GM23338 (cell line): Measurements from ENCODE around the gene AKAP1. TPM values are rescaled to one million over a fixed set of nuclear protein-coding genes. Genes with fewer than 3 reads are reported as not detected.

ENCODE experiments used
- ATAC-seq: fragments of 200-7000 bp; cut with Tn5 transposase; 3 replicates; pipeline ENCODE4 v1.9.1; 2020
- DNase-seq: peaks from one replicate; pipeline ENCODE4 v3.0.0-alpha.2; 2015; ENCODE audit warnings: low spot score
- H2AFZ ChIP-seq: fragments of 200-600 bp; sonication (generic); 2 replicates; pipeline ENCODE4 v1.8.0; 2016; ENCODE audit warnings: antibody characterized with exemption, mild to moderate bottlenecking, moderate library complexity
- H3F3A ChIP-seq: fragments of 200-600 bp; sonication (generic); replicated peaks from 2 replicates; pipeline ENCODE4 v1.8.0; 2017; ENCODE audit warnings: antibody characterized with exemption, mixed run types, low read depth
- H3K27ac ChIP-seq: fragments of 200-600 bp; sonication (generic); 2 replicates; pipeline ENCODE4 v1.6.1; 2016; ENCODE audit warnings: low read depth
- H3K27me3 ChIP-seq: fragments of 200-600 bp; sonication (generic); 2 replicates; pipeline ENCODE4 v1.8.0; 2016; ENCODE audit warnings: mild to moderate bottlenecking, mixed run types, moderate library complexity; ENCODE audit not compliant: insufficient read depth
- H3K36me3 ChIP-seq: fragments of 200-600 bp; sonication (generic); 2 replicates; pipeline ENCODE4 v1.8.0; 2016; ENCODE audit warnings: mild to moderate bottlenecking; ENCODE audit not compliant: insufficient read depth
- H3K4me1 ChIP-seq: fragments of 200-600 bp; sonication (generic); 2 replicates; pipeline ENCODE4 v1.8.0; 2016; ENCODE audit warnings: mild to moderate bottlenecking, moderate library complexity; ENCODE audit not compliant: insufficient read depth
- H3K4me2 ChIP-seq: fragments of 200-600 bp; sonication (generic); 2 replicates; pipeline ENCODE4 v1.7.1; 2017; ENCODE audit warnings: mixed run types
- H3K4me3 ChIP-seq: fragments of 200-600 bp; sonication (generic); 2 replicates; pipeline ENCODE4 v1.6.1; 2016; ENCODE audit warnings: mixed run types
- H3K79me2 ChIP-seq: fragments of 200-600 bp; sonication (generic); replicated peaks from 2 replicates; pipeline ENCODE4 v1.8.0; 2017; ENCODE audit warnings: mild to moderate bottlenecking; ENCODE audit not compliant: insufficient read depth
- H3K9me2 ChIP-seq: fragments of 200-600 bp; sonication (generic); 2 replicates; pipeline ENCODE4 v1.8.0; 2017; ENCODE audit not compliant: insufficient read depth
- H4K20me1 ChIP-seq: fragments of 200-600 bp; sonication (generic); replicated peaks from 2 replicates; pipeline ENCODE4 v1.8.0; 2017; ENCODE audit warnings: mild to moderate bottlenecking; ENCODE audit not compliant: insufficient read depth
- H3K27ac Mint-ChIP-seq: 2 replicates; pipeline ENCODE4 v1.8.0; 2020; ENCODE audit warnings: inconsistent platforms, mild to moderate bottlenecking, moderate library complexity, mixed read lengths
- H3K27me3 Mint-ChIP-seq: 3 replicates; pipeline ENCODE4 v1.8.0; 2022; ENCODE audit warnings: low read depth, mild to moderate bottlenecking, moderate library complexity, mixed read lengths, inconsistent platforms; ENCODE audit not compliant: insufficient read depth, poor library complexity
- H3K36me3 Mint-ChIP-seq: 3 replicates; pipeline ENCODE4 v1.8.0; 2021; ENCODE audit warnings: low read depth, mild to moderate bottlenecking, inconsistent platforms, moderate library complexity, mixed read lengths
- H3K4me1 Mint-ChIP-seq: 3 replicates; pipeline ENCODE4 v1.8.0; 2020; ENCODE audit warnings: mild to moderate bottlenecking, inconsistent platforms, mixed read lengths
- H3K4me3 Mint-ChIP-seq: 3 replicates; pipeline ENCODE4 v1.8.0; 2021; ENCODE audit warnings: moderate library complexity, mild to moderate bottlenecking, inconsistent platforms, mixed read lengths
- H3K9me3 Mint-ChIP-seq: 3 replicates; pipeline ENCODE4 v1.8.0; 2020; ENCODE audit warnings: moderate library complexity, mild to moderate bottlenecking, inconsistent platforms, mixed read lengths
- EZH2 ChIP-seq: fragments of 200-600 bp; sonication (generic); IDR thresholded peaks from one replicate; pipeline ENCODE4 v1.8.0; 2017; ENCODE audit warnings: antibody characterized with exemption, mild to moderate bottlenecking, low read depth; ENCODE audit not compliant: unreplicated experiment
- NANOG ChIP-seq: IDR thresholded peaks from 2 replicates; pipeline ENCODE4 v1.6.1; 2016; ENCODE audit warnings: antibody characterized with exemption, borderline replicate concordance
- POLR2AphosphoS5 ChIP-seq: IDR thresholded peaks from 2 replicates; pipeline ENCODE4 v1.6.1; 2016; ENCODE audit warnings: antibody characterized with exemption, low read depth
- ZNF114 ChIP-seq: fragments of 250-450 bp; sonication (Bioruptor Pico); IDR thresholded peaks from 2 replicates; pipeline ENCODE4 v1.5.0; 2020; ENCODE audit warnings: mild to moderate bottlenecking, moderate library complexity
- ZNF331 ChIP-seq: fragments of 250-450 bp; sonication (Bioruptor Pico); IDR thresholded peaks from 2 replicates; pipeline ENCODE4 v1.5.0; 2020; ENCODE audit warnings: low read depth, mild to moderate bottlenecking, moderate library complexity
- polyA plus RNA-seq: library from polyadenylated mRNA; unstranded; fragments of >200 nt; fragmentation: Nextera tagmentation; extraction: Ambion mirVana; gene quantifications from 2 replicates; pipeline ENCODE4 v1.2.1, GENCODE V29; 2016
- total RNA-seq: library from RNA; depleted of rRNA; stranded (reverse); fragments of >200 nt; shearing (Covaris generic); gene quantifications from 2 replicates; pipeline ENCODE4 v1.2.3, GENCODE V29; 2014
- TF ChIP-seq, protein P1 (sequence below), 2 experiments: fragments of 200-600 bp in 1 of 2; sonication (generic) in 1 of 2; conservative IDR thresholded peaks; 2 replicates each; pipeline versions ENCODE4 v1.5.1 to v1.6.1; 2016 to 2017; ENCODE audit warnings: antibody characterized with exemption in 2 of 2, low read depth in 2 of 2, mild to moderate bottlenecking in 2 of 2, moderate library complexity in 1 of 2
- TF ChIP-seq, protein P2 (sequence below): fragments of 250-450 bp; sonication (Bioruptor Pico); IDR thresholded peaks from 2 replicates; pipeline ENCODE4 v1.5.0; 2020; ENCODE audit warnings: mild to moderate bottlenecking, moderate library complexity

AKAP1 gene
- total and polyA plus RNA-seq, 2 experiments from 2014 or later, result 19.6 to 45.9 TPM

DNA sequence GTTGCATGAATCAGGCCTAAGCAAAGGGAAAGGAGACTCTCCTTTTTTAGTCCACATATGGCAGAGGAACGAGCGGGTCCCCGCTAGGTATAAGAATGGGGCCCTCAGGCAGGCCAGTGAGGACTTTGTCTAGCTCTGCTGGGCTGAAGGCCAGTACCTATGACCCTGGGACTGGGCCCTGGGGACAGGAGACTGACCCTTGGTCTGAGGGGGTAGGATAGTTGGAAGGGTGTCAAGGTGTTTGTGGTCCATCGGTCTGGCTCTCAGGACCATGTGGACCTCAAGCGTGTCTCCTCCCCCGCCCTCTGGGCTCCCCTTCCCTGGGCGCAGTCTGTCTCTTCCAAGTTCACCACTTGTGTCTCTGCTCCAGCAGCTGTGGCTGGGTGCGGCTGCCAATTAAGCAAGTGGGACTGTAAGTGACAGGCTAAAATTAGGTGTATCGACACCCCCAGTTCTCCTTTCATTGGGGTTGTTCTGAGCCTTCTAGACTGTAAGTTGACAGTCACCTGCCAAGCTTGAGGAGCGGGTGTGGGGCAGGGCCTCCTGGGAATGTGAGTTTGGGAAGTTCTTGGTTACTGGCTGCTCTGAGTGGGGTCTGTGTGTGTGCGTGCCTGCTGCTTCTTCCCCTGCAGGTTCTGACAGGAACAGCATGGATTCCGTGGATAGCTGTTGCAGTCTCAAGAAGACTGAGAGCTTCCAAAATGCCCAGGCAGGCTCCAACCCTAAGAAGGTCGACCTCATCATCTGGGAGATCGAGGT is 24.5 kb downstream of the AKAP1 start:
- Histone ChIP-seq H4K20me1 (no peaks in the 10 kb centered on the region; the same call in 1 of the 2 replicates), H3K27me3 (no peaks in the 10 kb centered on the region), H3K27ac (no peak overlapping the region), H3K36me3 (peaks cover 4% of the 10 kb centered on the region), H3K4me3 (no peak overlapping the region), H3K4me2 (no peak overlapping the region), H3K79me2 (peaks cover 15% of the 10 kb centered on the region), H3K4me1 (peaks cover 10% of the 10 kb centered on the region), H3F3A (no peaks in the 10 kb centered on the region), H2AFZ (no peak overlapping the region), H3K9me2 (no peaks in the 10 kb centered on the region)
- peaks cover 38% of the 10 kb centered on the region for H3K36me3 Mint-ChIP-seq
- H3K4me1 Mint-ChIP-seq, result peaks cover 40% of the 10 kb centered on the region
- H3K27ac Mint-ChIP-seq, result peak overlapping the region; percentile 46; the same call in 1 of the 2 replicates
- no peak overlapping the region; the same call in 2 of the 3 replicates for H3K4me3 Mint-ChIP-seq
- no peaks in the 10 kb centered on the region; the same call in 2 of the 3 replicates for H3K9me3 Mint-ChIP-seq
- peaks cover 11% of the 10 kb centered on the region for H3K27me3 Mint-ChIP-seq
- DNase-seq, result peak; percentile 63
- no peak for TF ChIP-seq NANOG
- TF ChIP-seq, protein P1, sequence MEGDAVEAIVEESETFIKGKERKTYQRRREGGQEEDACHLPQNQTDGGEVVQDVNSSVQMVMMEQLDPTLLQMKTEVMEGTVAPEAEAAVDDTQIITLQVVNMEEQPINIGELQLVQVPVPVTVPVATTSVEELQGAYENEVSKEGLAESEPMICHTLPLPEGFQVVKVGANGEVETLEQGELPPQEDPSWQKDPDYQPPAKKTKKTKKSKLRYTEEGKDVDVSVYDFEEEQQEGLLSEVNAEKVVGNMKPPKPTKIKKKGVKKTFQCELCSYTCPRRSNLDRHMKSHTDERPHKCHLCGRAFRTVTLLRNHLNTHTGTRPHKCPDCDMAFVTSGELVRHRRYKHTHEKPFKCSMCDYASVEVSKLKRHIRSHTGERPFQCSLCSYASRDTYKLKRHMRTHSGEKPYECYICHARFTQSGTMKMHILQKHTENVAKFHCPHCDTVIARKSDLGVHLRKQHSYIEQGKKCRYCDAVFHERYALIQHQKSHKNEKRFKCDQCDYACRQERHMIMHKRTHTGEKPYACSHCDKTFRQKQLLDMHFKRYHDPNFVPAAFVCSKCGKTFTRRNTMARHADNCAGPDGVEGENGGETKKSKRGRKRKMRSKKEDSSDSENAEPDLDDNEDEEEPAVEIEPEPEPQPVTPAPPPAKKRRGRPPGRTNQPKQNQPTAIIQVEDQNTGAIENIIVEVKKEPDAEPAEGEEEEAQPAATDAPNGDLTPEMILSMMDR (conservative IDR thresholded peaks at IDR 0.05; ENCODE audit: low read depth in 2 of 2), result peak in 1 of 2 experiments; percentile 4; a peak in 1 of 4 replicates
- ATAC-seq, result peak; percentile 48

DNA sequence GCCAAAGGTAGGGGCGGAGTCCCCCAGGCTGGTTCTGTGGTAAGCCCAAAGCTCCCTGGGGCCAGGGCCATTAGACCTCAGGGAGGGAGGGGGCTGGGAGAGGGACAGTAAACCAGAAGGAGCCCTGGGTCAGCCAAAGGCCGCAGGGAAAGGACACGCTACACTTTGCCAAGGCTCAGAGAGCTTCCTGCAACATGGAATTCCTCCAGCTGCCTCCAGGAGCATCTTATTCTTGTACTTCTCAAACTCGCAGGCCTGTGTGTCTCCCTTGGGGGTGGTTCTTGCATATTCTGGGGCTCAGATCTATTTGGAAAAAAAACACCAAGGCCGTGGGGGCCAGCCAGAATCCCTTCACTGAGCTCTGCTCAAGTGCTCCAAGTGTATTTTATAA is 25.1 kb downstream of the AKAP1 start:
- H3K4me2 ChIP-seq, result no peak overlapping the region
- no peaks in the 10 kb centered on the region for H3K9me2 ChIP-seq
- H3K9me3 Mint-ChIP-seq, result no peaks in the 10 kb centered on the region; the same call in 2 of the 3 replicates
- peaks cover 44% of the 10 kb centered on the region for H3K36me3 Mint-ChIP-seq
- DNase-seq (peak; percentile 31), ATAC-seq (no peak)
- no peak overlapping the region for H3K27ac Mint-ChIP-seq
- H3K4me3 Mint-ChIP-seq, result no peak overlapping the region
- peaks cover 9% of the 10 kb centered on the region for H3K27me3 Mint-ChIP-seq
- H4K20me1 ChIP-seq, result no peaks in the 10 kb centered on the region; the same call in 1 of the 2 replicates
- peaks cover 10% of the 10 kb centered on the region for H3K4me1 ChIP-seq
- no peak overlapping the region for H3K27ac ChIP-seq
- H2AFZ ChIP-seq, result no peak overlapping the region
- no peaks in the 10 kb centered on the region for H3K27me3 ChIP-seq
- H3F3A ChIP-seq, result no peaks in the 10 kb centered on the region
- H3K4me1 Mint-ChIP-seq, result peaks cover 40% of the 10 kb centered on the region
- H3K36me3 ChIP-seq, result peaks cover 8% of the 10 kb centered on the region
- peaks cover 11% of the 10 kb centered on the region for H3K79me2 ChIP-seq
- H3K4me3 ChIP-seq, result no peak overlapping the region
- TF ChIP-seq, protein P2, sequence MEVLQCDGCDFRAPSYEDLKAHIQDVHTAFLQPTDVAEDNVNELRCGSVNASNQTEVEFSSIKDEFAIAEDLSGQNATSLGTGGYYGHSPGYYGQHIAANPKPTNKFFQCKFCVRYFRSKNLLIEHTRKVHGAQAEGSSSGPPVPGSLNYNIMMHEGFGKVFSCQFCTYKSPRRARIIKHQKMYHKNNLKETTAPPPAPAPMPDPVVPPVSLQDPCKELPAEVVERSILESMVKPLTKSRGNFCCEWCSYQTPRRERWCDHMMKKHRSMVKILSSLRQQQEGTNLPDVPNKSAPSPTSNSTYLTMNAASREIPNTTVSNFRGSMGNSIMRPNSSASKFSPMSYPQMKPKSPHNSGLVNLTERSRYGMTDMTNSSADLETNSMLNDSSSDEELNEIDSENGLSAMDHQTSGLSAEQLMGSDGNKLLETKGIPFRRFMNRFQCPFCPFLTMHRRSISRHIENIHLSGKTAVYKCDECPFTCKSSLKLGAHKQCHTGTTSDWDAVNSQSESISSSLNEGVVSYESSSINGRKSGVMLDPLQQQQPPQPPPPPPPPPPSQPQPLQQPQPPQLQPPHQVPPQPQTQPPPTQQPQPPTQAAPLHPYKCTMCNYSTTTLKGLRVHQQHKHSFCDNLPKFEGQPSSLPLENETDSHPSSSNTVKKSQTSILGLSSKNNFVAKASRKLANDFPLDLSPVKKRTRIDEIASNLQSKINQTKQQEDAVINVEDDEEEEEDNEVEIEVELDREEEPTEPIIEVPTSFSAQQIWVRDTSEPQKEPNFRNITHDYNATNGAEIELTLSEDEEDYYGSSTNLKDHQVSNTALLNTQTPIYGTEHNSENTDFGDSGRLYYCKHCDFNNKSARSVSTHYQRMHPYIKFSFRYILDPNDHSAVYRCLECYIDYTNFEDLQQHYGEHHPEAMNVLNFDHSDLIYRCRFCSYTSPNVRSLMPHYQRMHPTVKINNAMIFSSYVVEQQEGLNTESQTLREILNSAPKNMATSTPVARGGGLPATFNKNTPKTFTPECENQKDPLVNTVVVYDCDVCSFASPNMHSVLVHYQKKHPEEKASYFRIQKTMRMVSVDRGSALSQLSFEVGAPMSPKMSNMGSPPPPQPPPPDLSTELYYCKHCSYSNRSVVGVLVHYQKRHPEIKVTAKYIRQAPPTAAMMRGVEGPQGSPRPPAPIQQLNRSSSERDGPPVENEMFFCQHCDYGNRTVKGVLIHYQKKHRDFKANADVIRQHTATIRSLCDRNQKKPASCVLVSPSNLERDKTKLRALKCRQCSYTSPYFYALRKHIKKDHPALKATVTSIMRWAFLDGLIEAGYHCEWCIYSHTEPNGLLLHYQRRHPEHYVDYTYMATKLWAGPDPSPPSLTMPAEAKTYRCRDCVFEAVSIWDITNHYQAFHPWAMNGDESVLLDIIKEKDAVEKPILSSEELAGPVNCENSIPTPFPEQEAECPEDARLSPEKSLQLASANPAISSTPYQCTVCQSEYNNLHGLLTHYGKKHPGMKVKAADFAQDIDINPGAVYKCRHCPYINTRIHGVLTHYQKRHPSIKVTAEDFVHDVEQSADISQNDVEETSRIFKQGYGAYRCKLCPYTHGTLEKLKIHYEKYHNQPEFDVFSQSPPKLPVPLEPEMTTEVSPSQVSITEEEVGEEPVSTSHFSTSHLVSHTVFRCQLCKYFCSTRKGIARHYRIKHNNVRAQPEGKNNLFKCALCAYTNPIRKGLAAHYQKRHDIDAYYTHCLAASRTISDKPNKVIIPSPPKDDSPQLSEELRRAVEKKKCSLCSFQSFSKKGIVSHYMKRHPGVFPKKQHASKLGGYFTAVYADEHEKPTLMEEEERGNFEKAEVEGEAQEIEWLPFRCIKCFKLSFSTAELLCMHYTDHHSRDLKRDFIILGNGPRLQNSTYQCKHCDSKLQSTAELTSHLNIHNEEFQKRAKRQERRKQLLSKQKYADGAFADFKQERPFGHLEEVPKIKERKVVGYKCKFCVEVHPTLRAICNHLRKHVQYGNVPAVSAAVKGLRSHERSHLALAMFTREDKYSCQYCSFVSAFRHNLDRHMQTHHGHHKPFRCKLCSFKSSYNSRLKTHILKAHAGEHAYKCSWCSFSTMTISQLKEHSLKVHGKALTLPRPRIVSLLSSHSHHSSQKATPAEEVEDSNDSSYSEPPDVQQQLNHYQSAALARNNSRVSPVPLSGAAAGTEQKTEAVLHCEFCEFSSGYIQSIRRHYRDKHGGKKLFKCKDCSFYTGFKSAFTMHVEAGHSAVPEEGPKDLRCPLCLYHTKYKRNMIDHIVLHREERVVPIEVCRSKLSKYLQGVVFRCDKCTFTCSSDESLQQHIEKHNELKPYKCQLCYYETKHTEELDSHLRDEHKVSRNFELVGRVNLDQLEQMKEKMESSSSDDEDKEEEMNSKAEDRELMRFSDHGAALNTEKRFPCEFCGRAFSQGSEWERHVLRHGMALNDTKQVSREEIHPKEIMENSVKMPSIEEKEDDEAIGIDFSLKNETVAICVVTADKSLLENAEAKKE (CRISPR knock-in tag), result no peak
- TF ChIP-seq, protein P1 (conservative IDR thresholded peaks at IDR 0.05; ENCODE audit: low read depth in 2 of 2), result no peak
- TF ChIP-seq ZNF331 (CRISPR knock-in tag) (no peak), NANOG (no peak), ZNF114 (CRISPR knock-in tag) (no peak), POLR2AphosphoS5 (no peak), EZH2 (no peak)
